GM23338 (cell line): Measurements from ENCODE around the gene HDAC11. TPM values are rescaled to one million over a fixed set of nuclear protein-coding genes. Genes with fewer than 3 reads are reported as not detected.

Experiments used
- ATAC-seq: fragments of 200-7000 bp; cut with Tn5 transposase; 3 replicates; pipeline ENCODE4 v1.9.1; 2020
- DNase-seq: peaks from one replicate; pipeline ENCODE4 v3.0.0-alpha.2; 2015; ENCODE audit warnings: low spot score
- H2AFZ ChIP-seq: fragments of 200-600 bp; sonication (generic); 2 replicates; pipeline ENCODE4 v1.8.0; 2016; ENCODE audit warnings: antibody characterized with exemption, mild to moderate bottlenecking, moderate library complexity
- H3F3A ChIP-seq: fragments of 200-600 bp; sonication (generic); replicated peaks from 2 replicates; pipeline ENCODE4 v1.8.0; 2017; ENCODE audit warnings: antibody characterized with exemption, mixed run types, low read depth
- H3K27ac ChIP-seq: fragments of 200-600 bp; sonication (generic); 2 replicates; pipeline ENCODE4 v1.6.1; 2016; ENCODE audit warnings: low read depth
- H3K27me3 ChIP-seq: fragments of 200-600 bp; sonication (generic); 2 replicates; pipeline ENCODE4 v1.8.0; 2016; ENCODE audit warnings: mild to moderate bottlenecking, mixed run types, moderate library complexity; ENCODE audit not compliant: insufficient read depth
- H3K36me3 ChIP-seq: fragments of 200-600 bp; sonication (generic); 2 replicates; pipeline ENCODE4 v1.8.0; 2016; ENCODE audit warnings: mild to moderate bottlenecking; ENCODE audit not compliant: insufficient read depth
- H3K4me1 ChIP-seq: fragments of 200-600 bp; sonication (generic); 2 replicates; pipeline ENCODE4 v1.8.0; 2016; ENCODE audit warnings: mild to moderate bottlenecking, moderate library complexity; ENCODE audit not compliant: insufficient read depth
- H3K4me2 ChIP-seq: fragments of 200-600 bp; sonication (generic); 2 replicates; pipeline ENCODE4 v1.7.1; 2017; ENCODE audit warnings: mixed run types
- H3K4me3 ChIP-seq: fragments of 200-600 bp; sonication (generic); 2 replicates; pipeline ENCODE4 v1.6.1; 2016; ENCODE audit warnings: mixed run types
- H3K79me2 ChIP-seq: fragments of 200-600 bp; sonication (generic); replicated peaks from 2 replicates; pipeline ENCODE4 v1.8.0; 2017; ENCODE audit warnings: mild to moderate bottlenecking; ENCODE audit not compliant: insufficient read depth
- H3K9me2 ChIP-seq: fragments of 200-600 bp; sonication (generic); 2 replicates; pipeline ENCODE4 v1.8.0; 2017; ENCODE audit not compliant: insufficient read depth
- H4K20me1 ChIP-seq: fragments of 200-600 bp; sonication (generic); replicated peaks from 2 replicates; pipeline ENCODE4 v1.8.0; 2017; ENCODE audit warnings: mild to moderate bottlenecking; ENCODE audit not compliant: insufficient read depth
- H3K27ac Mint-ChIP-seq: 2 replicates; pipeline ENCODE4 v1.8.0; 2020; ENCODE audit warnings: inconsistent platforms, mild to moderate bottlenecking, moderate library complexity, mixed read lengths
- H3K27me3 Mint-ChIP-seq: 3 replicates; pipeline ENCODE4 v1.8.0; 2022; ENCODE audit warnings: low read depth, mild to moderate bottlenecking, moderate library complexity, mixed read lengths, inconsistent platforms; ENCODE audit not compliant: insufficient read depth, poor library complexity
- H3K36me3 Mint-ChIP-seq: 3 replicates; pipeline ENCODE4 v1.8.0; 2021; ENCODE audit warnings: low read depth, mild to moderate bottlenecking, inconsistent platforms, moderate library complexity, mixed read lengths
- H3K4me1 Mint-ChIP-seq: 3 replicates; pipeline ENCODE4 v1.8.0; 2020; ENCODE audit warnings: mild to moderate bottlenecking, inconsistent platforms, mixed read lengths
- H3K4me3 Mint-ChIP-seq: 3 replicates; pipeline ENCODE4 v1.8.0; 2021; ENCODE audit warnings: moderate library complexity, mild to moderate bottlenecking, inconsistent platforms, mixed read lengths
- H3K9me3 Mint-ChIP-seq: 3 replicates; pipeline ENCODE4 v1.8.0; 2020; ENCODE audit warnings: moderate library complexity, mild to moderate bottlenecking, inconsistent platforms, mixed read lengths
- EZH2 ChIP-seq: fragments of 200-600 bp; sonication (generic); IDR thresholded peaks from one replicate; pipeline ENCODE4 v1.8.0; 2017; ENCODE audit warnings: antibody characterized with exemption, mild to moderate bottlenecking, low read depth; ENCODE audit not compliant: unreplicated experiment
- EZH2phosphoT487 ChIP-seq: fragments of 200-600 bp; sonication (generic); IDR thresholded peaks from one replicate; pipeline ENCODE4 v1.8.1; 2018; ENCODE audit warnings: antibody characterized with exemption; ENCODE audit not compliant: unreplicated experiment
- JUNB ChIP-seq: IDR thresholded peaks from one replicate; pipeline ENCODE4 v1.6.1; 2016; ENCODE audit warnings: antibody characterized with exemption; ENCODE audit not compliant: unreplicated experiment
- NANOG ChIP-seq: IDR thresholded peaks from 2 replicates; pipeline ENCODE4 v1.6.1; 2016; ENCODE audit warnings: antibody characterized with exemption, borderline replicate concordance
- STAT1 ChIP-seq: IDR thresholded peaks from one replicate; pipeline ENCODE4 v1.6.1; 2016; ENCODE audit warnings: antibody characterized with exemption; ENCODE audit not compliant: unreplicated experiment
- ZNF114 ChIP-seq: fragments of 250-450 bp; sonication (Bioruptor Pico); IDR thresholded peaks from 2 replicates; pipeline ENCODE4 v1.5.0; 2020; ENCODE audit warnings: mild to moderate bottlenecking, moderate library complexity
- ZNF331 ChIP-seq: fragments of 250-450 bp; sonication (Bioruptor Pico); IDR thresholded peaks from 2 replicates; pipeline ENCODE4 v1.5.0; 2020; ENCODE audit warnings: low read depth, mild to moderate bottlenecking, moderate library complexity
- polyA plus RNA-seq: library from polyadenylated mRNA; unstranded; fragments of >200 nt; fragmentation: Nextera tagmentation; extraction: Ambion mirVana; gene quantifications from 2 replicates; pipeline ENCODE4 v1.2.1, GENCODE V29; 2016
- total RNA-seq: library from RNA; depleted of rRNA; stranded (reverse); fragments of >200 nt; shearing (Covaris generic); gene quantifications from 2 replicates; pipeline ENCODE4 v1.2.3, GENCODE V29; 2014
- TF ChIP-seq, protein P1 (sequence below): fragments of 250-450 bp; sonication (Bioruptor Pico); IDR thresholded peaks from 2 replicates; pipeline ENCODE4 v1.5.0; 2020; ENCODE audit warnings: mild to moderate bottlenecking, moderate library complexity

HDAC11 gene
- total and polyA plus RNA-seq, 2 experiments from 2014 or later: 5.4 to 15.8 TPM

DNA sequence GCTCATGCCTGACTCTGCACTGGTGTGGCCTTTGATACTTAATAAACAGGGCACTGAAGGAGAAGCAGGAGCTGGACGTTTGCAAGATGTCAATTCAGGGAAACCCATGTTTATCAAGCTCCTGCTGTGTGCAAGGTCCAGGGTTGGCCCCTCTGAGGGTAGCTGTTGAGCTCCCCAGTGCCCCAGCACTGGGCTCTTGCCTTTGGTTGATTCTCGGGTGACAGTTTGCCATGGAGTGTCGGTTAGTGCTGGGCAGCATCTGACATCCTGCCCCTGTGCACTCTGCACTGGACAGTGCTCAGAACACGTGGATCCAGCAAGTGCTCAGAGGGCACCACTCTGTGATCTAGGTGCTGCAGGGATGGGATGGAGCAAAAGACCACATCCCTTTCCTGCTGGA, 7.3 kb downstream of the HDAC11 start:
- DNase-seq: no peak
- H3K27me3 Mint-ChIP-seq: peaks cover 9% of the 10 kb centered on the region
- Histone ChIP-seq H3K4me3 (no peak overlapping the region), H3K27me3 (no peaks in the 10 kb centered on the region), H3K36me3 (no peaks in the 10 kb centered on the region), H3K4me1 (peaks cover 3% of the 10 kb centered on the region; the same call in 1 of the 2 replicates), H2AFZ (no peak overlapping the region), H3F3A (no peaks in the 10 kb centered on the region), H3K79me2 (no peaks in the 10 kb centered on the region), H3K9me2 (no peaks in the 10 kb centered on the region), H3K4me2 (no peak overlapping the region), H4K20me1 (no peaks in the 10 kb centered on the region), H3K27ac (no peak overlapping the region)
- H3K27ac Mint-ChIP-seq: no peak overlapping the region
- TF ChIP-seq EZH2: no peak
- no peak for TF ChIP-seq ZNF331 (CRISPR knock-in tag)
- TF ChIP-seq STAT1: no peak
- no peak for TF ChIP-seq ZNF114
- no peak for TF ChIP-seq EZH2phosphoT487
- TF ChIP-seq JUNB: no peak
- no peak for TF ChIP-seq NANOG
- TF ChIP-seq, protein P1, sequence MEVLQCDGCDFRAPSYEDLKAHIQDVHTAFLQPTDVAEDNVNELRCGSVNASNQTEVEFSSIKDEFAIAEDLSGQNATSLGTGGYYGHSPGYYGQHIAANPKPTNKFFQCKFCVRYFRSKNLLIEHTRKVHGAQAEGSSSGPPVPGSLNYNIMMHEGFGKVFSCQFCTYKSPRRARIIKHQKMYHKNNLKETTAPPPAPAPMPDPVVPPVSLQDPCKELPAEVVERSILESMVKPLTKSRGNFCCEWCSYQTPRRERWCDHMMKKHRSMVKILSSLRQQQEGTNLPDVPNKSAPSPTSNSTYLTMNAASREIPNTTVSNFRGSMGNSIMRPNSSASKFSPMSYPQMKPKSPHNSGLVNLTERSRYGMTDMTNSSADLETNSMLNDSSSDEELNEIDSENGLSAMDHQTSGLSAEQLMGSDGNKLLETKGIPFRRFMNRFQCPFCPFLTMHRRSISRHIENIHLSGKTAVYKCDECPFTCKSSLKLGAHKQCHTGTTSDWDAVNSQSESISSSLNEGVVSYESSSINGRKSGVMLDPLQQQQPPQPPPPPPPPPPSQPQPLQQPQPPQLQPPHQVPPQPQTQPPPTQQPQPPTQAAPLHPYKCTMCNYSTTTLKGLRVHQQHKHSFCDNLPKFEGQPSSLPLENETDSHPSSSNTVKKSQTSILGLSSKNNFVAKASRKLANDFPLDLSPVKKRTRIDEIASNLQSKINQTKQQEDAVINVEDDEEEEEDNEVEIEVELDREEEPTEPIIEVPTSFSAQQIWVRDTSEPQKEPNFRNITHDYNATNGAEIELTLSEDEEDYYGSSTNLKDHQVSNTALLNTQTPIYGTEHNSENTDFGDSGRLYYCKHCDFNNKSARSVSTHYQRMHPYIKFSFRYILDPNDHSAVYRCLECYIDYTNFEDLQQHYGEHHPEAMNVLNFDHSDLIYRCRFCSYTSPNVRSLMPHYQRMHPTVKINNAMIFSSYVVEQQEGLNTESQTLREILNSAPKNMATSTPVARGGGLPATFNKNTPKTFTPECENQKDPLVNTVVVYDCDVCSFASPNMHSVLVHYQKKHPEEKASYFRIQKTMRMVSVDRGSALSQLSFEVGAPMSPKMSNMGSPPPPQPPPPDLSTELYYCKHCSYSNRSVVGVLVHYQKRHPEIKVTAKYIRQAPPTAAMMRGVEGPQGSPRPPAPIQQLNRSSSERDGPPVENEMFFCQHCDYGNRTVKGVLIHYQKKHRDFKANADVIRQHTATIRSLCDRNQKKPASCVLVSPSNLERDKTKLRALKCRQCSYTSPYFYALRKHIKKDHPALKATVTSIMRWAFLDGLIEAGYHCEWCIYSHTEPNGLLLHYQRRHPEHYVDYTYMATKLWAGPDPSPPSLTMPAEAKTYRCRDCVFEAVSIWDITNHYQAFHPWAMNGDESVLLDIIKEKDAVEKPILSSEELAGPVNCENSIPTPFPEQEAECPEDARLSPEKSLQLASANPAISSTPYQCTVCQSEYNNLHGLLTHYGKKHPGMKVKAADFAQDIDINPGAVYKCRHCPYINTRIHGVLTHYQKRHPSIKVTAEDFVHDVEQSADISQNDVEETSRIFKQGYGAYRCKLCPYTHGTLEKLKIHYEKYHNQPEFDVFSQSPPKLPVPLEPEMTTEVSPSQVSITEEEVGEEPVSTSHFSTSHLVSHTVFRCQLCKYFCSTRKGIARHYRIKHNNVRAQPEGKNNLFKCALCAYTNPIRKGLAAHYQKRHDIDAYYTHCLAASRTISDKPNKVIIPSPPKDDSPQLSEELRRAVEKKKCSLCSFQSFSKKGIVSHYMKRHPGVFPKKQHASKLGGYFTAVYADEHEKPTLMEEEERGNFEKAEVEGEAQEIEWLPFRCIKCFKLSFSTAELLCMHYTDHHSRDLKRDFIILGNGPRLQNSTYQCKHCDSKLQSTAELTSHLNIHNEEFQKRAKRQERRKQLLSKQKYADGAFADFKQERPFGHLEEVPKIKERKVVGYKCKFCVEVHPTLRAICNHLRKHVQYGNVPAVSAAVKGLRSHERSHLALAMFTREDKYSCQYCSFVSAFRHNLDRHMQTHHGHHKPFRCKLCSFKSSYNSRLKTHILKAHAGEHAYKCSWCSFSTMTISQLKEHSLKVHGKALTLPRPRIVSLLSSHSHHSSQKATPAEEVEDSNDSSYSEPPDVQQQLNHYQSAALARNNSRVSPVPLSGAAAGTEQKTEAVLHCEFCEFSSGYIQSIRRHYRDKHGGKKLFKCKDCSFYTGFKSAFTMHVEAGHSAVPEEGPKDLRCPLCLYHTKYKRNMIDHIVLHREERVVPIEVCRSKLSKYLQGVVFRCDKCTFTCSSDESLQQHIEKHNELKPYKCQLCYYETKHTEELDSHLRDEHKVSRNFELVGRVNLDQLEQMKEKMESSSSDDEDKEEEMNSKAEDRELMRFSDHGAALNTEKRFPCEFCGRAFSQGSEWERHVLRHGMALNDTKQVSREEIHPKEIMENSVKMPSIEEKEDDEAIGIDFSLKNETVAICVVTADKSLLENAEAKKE (CRISPR knock-in tag): no peak
- ATAC-seq: no peak
- H3K4me1 Mint-ChIP-seq: peaks cover 9% of the 10 kb centered on the region
- H3K4me3 Mint-ChIP-seq: no peak overlapping the region
- no peaks in the 10 kb centered on the region for H3K9me3 Mint-ChIP-seq
- 0 out of 3 replicates have a peak, but pooled peaks cover 5% of the 10 kb centered on the region for H3K36me3 Mint-ChIP-seq
